IPS-NIHi7 (cell line): Measurements from ENCODE around the gene ECM1.
A peak's percentile ranks its signal among the peaks of the same experiment; 100 is the strongest.

Source experiments
- DNase-seq: peaks from one replicate; pipeline ENCODE4 v3.0.0; 2012; ENCODE audit warnings: mixed read lengths; ENCODE audit errors: extremely low spot score

Gene ECM1

GRCh38 chr1:150507912-150508864 is at the start of gene ECM1:
ECM1 (plus strand) TSS chr1:150508109; CDS start chr1:150508210, 101 bp downstream.
- peak; percentile 55 for DNase-seq

- peak; percentile 84 for DNase-seq
These were observed 43.5 kb upstream of the ECM1 start for GRCh38 chr1:150464422-150464826.

GRCh38 chr1:150466964-150467363 is 40.9 kb upstream of the ECM1 start:
- no peak for DNase-seq

- DNase-seq: no peak
These were observed 38.6 kb upstream of the ECM1 start for GRCh38 chr1:150469291-150469690.

GRCh38 chr1:150472601-150473200 is 35.2 kb upstream of the ECM1 start:
- no peak for DNase-seq

GRCh38 chr1:150473659-150474058 is 34.2 kb upstream of the ECM1 start:
- DNase-seq: no peak

GRCh38 chr1:150474869-150475268 is 33.0 kb upstream of the ECM1 start:
- no peak for DNase-seq

GRCh38 chr1:150476754-150477153 is 31.2 kb upstream of the ECM1 start:
- no peak for DNase-seq

GRCh38 chr1:150477320-150477719 is 30.6 kb upstream of the ECM1 start:
- no peak for DNase-seq

GRCh38 chr1:150477733-150478132 is 30.2 kb upstream of the ECM1 start:
- DNase-seq: no peak

GRCh38 chr1:150479370-150479769 is 28.5 kb upstream of the ECM1 start:
- no peak for DNase-seq

- DNase-seq: no peak
These were observed 28.0 kb upstream of the ECM1 start for GRCh38 chr1:150479927-150480352.

- DNase-seq: no peak
These were observed 23.5 kb upstream of the ECM1 start for GRCh38 chr1:150484431-150484830.

- DNase-seq: no peak
These were observed 23.0 kb upstream of the ECM1 start for GRCh38 chr1:150484861-150485260.

GRCh38 chr1:150486966-150487762 is 20.7 kb upstream of the ECM1 start, which contains the start of gene TARS2:
TARS2 (plus strand) TSS chr1:150487419; CDS start chr1:150487451, 32 bp downstream.
- DNase-seq: peak; percentile 98

GRCh38 chr1:150487763-150488115 is 20.2 kb upstream of the ECM1 start:
- no peak for DNase-seq

- no peak for DNase-seq
These were observed 14.7 kb upstream of the ECM1 start for GRCh38 chr1:150493175-150493574.

GRCh38 chr1:150498342-150498741 is 9.6 kb upstream of the ECM1 start:
- DNase-seq: no peak

GRCh38 chr1:150505431-150505830 is 2.5 kb upstream of the ECM1 start:
- DNase-seq: no peak

- no peak for DNase-seq
These were observed 1.1 kb downstream of the ECM1 start for GRCh38 chr1:150508982-150509381.

- no peak for DNase-seq
These were observed 3.6 kb downstream of the ECM1 start for GRCh38 chr1:150511551-150511950.

- no peak for DNase-seq
These were observed 4.2 kb downstream of the ECM1 start for GRCh38 chr1:150511985-150512660.
